Choroid plexus epithelial cell (primary cell): Measurements from ENCODE around the gene B3GALT5.

Experiments used
- DNase-seq: peaks from one replicate; pipeline ENCODE4 v3.0.0-alpha.2; 2010; ENCODE audit warnings: low read depth
- H3K4me3 ChIP-seq: 2 replicates; pipeline ENCODE4 v1.5.1; 2011; ENCODE audit warnings: low read depth, mild to moderate bottlenecking, control low read depth, low read length, moderate library complexity
- TF ChIP-seq, protein P1 (sequence below): conservative IDR thresholded peaks from 2 replicates; pipeline ENCODE4 v1.5.1; 2011; ENCODE audit warnings: low read depth, mild to moderate bottlenecking, control low read depth, inconsistent platforms, low read length, moderate library complexity

The B3GALT5 gene

GRCh38 chr21:39713905-39714304 is 101.2 kb downstream of the B3GALT5 start:
- DNase-seq: no peak
- TF ChIP-seq, protein P1, sequence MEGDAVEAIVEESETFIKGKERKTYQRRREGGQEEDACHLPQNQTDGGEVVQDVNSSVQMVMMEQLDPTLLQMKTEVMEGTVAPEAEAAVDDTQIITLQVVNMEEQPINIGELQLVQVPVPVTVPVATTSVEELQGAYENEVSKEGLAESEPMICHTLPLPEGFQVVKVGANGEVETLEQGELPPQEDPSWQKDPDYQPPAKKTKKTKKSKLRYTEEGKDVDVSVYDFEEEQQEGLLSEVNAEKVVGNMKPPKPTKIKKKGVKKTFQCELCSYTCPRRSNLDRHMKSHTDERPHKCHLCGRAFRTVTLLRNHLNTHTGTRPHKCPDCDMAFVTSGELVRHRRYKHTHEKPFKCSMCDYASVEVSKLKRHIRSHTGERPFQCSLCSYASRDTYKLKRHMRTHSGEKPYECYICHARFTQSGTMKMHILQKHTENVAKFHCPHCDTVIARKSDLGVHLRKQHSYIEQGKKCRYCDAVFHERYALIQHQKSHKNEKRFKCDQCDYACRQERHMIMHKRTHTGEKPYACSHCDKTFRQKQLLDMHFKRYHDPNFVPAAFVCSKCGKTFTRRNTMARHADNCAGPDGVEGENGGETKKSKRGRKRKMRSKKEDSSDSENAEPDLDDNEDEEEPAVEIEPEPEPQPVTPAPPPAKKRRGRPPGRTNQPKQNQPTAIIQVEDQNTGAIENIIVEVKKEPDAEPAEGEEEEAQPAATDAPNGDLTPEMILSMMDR: no peak
- H3K4me3 ChIP-seq: no peak overlapping the region

DNA sequence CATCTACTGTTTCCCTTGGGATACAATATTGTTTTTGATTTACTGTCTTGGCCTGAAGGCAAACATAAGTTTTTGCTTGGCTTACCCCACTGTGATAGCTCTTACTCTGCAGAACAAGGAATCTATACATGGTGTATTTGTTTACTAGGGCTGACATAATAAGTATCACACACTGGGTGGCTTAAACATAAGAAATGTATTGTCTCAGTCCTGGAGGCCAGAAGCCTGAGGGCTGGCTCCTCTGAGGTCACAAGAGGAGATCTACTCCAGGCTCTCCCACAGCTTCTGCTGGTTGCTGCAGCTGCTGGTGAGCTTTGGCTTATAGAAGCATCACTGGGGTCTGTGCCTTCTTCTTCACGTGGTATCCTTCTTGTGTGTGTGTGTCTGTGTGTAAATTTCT is 101.6 kb downstream of the B3GALT5 start:
- no peak overlapping the region for H3K4me3 ChIP-seq
- TF ChIP-seq, protein P1: no peak
- no peak for DNase-seq

GRCh38 chr21:39715804-39716397 is 103.2 kb downstream of the B3GALT5 start:
- DNase-seq: peak; percentile 64
- H3K4me3 ChIP-seq: no peak overlapping the region
- TF ChIP-seq, protein P1: peak; percentile 65

- DNase-seq: peak; percentile 46
- H3K4me3 ChIP-seq: no peak overlapping the region
- TF ChIP-seq, protein P1: no peak
These were observed 107.5 kb downstream of the B3GALT5 start for GRCh38 chr21:39720126-39720778.

GRCh38 chr21:39721885-39722284 is 109.1 kb downstream of the B3GALT5 start:
- H3K4me3 ChIP-seq: no peak overlapping the region
- TF ChIP-seq, protein P1: no peak
- DNase-seq: no peak
